HUES64 (cell line): Measurements from ENCODE around the gene FAM53B.

Source experiments
- H3K27ac ChIP-seq: 2 replicates; pipeline ENCODE4 v1.7.0; 2013; ENCODE audit warnings: low read depth, low read length, inconsistent platforms
- H3K27me3 ChIP-seq: 2 replicates; pipeline ENCODE4 v1.6.1; 2013; ENCODE audit warnings: mild to moderate bottlenecking, low read length; ENCODE audit not compliant: insufficient read depth
- H3K36me3 ChIP-seq: 2 replicates; pipeline ENCODE4 v1.6.1; 2013; ENCODE audit warnings: mild to moderate bottlenecking, low read length; ENCODE audit not compliant: insufficient read depth
- H3K4me1 ChIP-seq: 2 replicates; pipeline ENCODE4 v1.6.1; 2013; ENCODE audit warnings: mild to moderate bottlenecking, low read length, moderate library complexity; ENCODE audit not compliant: insufficient read depth
- H3K4me3 ChIP-seq: 2 replicates; pipeline ENCODE4 v1.5.1; 2013; ENCODE audit warnings: mild to moderate bottlenecking, low read length, moderate library complexity
- H3K9ac ChIP-seq: 2 replicates; pipeline ENCODE4 v1.6.1; 2013; ENCODE audit warnings: mild to moderate bottlenecking, low read depth, low read length
- H3K9me3 ChIP-seq: 2 replicates; pipeline ENCODE4 v1.6.1; 2013; ENCODE audit warnings: low read depth, low read length; ENCODE audit not compliant: insufficient read depth
- WGBS: fragments of 150-250, 120-280 bp; methylation state at CpG from one replicate; pipeline ENCODE4 v1.1.7; 2013; ENCODE audit warnings: missing lambda C conversion rate; 5-methylcytosine and 5-hydroxymethylcytosine counted together

FAM53B gene

GRCh38 chr10:124693396-124693795, 50.8 kb downstream of the FAM53B start:
- Histone ChIP-seq H3K9ac (no peak overlapping the region), H3K4me3 (no peak overlapping the region), H3K27ac (no peak overlapping the region), H3K36me3 (peaks cover 14% of the 10 kb centered on the region), H3K27me3 (no peaks in the 10 kb centered on the region), H3K4me1 (0 out of 2 replicates have a peak, but pooled peaks cover 7% of the 10 kb centered on the region), H3K9me3 (no peaks in the 10 kb centered on the region)
- WGBS = 90% methylated on average over 13 of the region's 13 CpGs

DNA sequence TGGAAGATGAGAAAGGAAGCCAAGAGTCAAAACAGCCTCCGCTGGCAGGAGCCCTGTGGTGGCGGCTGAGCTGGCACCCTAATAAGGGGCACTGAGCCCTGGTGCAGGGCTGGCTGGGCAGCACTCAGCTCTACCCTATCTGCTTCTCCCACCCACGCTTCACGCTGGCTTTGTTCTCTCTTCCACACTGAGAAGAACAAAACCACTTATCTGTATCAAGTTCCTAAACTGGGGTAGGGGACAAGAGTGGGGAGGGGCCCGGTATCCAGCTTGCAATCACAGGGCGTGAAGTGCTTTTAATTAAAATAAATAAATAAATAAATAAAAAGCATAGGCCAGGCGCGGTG, 52.1 kb downstream of the FAM53B start:
- Histone ChIP-seq H3K4me3 (no peak overlapping the region), H3K27ac (no peak overlapping the region), H3K9ac (no peak overlapping the region), H3K36me3 (peaks cover 14% of the 10 kb centered on the region), H3K27me3 (no peaks in the 10 kb centered on the region), H3K9me3 (no peaks in the 10 kb centered on the region), H3K4me1 (0 out of 2 replicates have a peak, but pooled peaks cover 7% of the 10 kb centered on the region)
- WGBS = 95% methylated on average over 4 of the region's 8 CpGs

GRCh38 chr10:124691421-124692099, 52.6 kb downstream of the FAM53B start:
- Histone ChIP-seq H3K9ac (no peak overlapping the region), H3K27ac (no peak overlapping the region), H3K4me1 (0 out of 2 replicates have a peak, but pooled peaks cover 7% of the 10 kb centered on the region), H3K4me3 (no peak overlapping the region), H3K36me3 (peaks cover 14% of the 10 kb centered on the region), H3K27me3 (no peaks in the 10 kb centered on the region), H3K9me3 (no peaks in the 10 kb centered on the region)
- 95% methylated on average over 11 of the region's 11 CpGs for WGBS

DNA sequence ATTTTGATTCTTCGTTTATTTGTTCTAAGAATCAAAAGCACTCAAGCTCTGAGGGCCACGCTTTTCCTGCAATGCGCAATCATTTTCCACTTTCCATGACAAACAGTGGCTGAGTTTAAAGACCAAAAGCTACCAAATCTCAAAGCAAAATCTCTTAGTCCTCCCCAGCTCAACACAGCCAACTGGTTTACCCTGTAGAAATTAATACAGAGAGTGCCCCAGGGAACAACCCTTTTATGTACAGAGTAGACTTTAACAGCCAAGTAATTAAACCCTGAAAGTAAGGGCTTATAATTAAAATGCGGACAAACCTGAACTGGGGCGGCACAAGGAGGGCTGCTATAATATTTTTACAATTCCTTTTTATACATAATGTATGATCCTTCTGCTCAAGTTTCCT, 53.2 kb downstream of the FAM53B start:
- Histone ChIP-seq H3K27me3 (no peaks in the 10 kb centered on the region), H3K4me3 (no peak overlapping the region), H3K4me1 (0 out of 2 replicates have a peak, but pooled peaks cover 7% of the 10 kb centered on the region), H3K27ac (no peak overlapping the region), H3K9ac (no peak overlapping the region), H3K9me3 (no peaks in the 10 kb centered on the region), H3K36me3 (peaks cover 12% of the 10 kb centered on the region)
- 97% methylated on average over 5 of the region's 5 CpGs for WGBS

DNA sequence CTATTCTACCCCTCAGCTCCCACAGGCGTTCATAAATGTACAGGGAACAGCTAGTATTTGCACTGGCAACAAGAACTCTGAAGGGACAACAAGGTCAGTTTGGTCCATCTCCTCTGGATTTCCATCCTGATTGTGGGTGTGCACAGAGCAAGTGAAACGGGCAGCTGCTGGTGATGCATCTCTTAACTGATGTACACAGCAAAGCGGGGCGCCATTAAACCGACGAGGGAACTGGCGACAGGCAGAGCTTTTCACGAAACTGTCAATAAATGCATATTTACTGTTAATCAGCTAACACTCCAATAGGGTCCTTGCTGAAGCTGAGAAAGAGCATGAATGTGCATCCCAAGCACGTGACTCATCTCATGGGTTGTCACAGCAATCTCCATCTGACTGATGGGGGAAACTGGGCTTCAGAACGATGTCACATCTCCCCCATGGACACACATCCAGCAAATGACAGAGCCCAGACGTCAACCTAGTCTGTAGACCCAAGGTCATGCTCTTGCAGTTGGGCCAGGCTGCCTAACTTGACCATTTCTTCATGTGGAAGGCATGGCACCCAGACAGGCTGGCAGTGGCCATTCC, 54.2 kb downstream of the FAM53B start:
- peaks cover 5% of the 10 kb centered on the region; the same call in 1 of the 2 replicates for H3K36me3 ChIP-seq

DNA sequence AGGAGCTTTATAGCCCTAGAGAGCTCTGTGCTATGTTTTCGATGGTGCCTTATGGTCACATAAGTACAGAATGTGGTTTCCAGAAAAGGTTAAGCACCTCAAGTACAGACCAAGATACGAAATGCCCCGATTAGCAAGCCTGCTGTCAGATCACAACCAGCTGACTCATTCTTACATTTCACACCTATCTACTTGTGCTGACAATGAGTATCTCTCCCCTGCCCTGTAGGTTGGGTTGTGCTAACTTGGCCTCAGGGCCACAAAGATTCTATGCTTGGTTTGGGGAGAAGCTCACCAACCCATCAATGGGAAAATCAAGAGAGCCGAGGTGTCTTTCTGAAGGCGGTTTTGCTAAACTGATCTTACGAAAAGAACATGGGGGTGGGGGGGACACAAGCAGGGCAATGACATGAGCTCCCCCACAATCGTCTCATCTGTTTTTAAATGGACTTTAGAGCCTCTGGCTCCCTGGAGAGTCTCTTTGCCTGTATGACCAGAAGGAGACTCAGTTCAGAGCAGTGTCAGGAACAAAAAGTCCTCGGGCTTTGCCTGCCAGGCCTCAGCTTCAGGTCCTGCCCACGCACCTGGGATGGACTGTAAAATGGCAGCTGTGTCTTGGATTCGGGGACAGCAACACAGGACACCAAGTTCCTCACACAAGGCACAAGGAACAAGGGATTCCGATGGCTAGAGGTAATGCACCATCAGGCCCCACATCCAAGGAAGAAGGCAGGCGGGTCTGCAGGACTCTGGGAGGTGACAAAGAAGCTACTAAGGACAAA, 55.1 kb downstream of the FAM53B start:
- 93% methylated on average over 12 of the region's 12 CpGs for WGBS
- Histone ChIP-seq H3K4me3 (no peak overlapping the region), H3K27me3 (no peaks in the 10 kb centered on the region), H3K27ac (no peak overlapping the region), H3K9me3 (no peaks in the 10 kb centered on the region), H3K4me1 (0 out of 2 replicates have a peak, but pooled peaks cover 7% of the 10 kb centered on the region), H3K9ac (no peak overlapping the region), H3K36me3 (no peaks in the 10 kb centered on the region; the same call in 1 of the 2 replicates)

More for the DNA sequence above, 54.2 kb downstream of the FAM53B start:
- Histone ChIP-seq H3K9me3 (no peaks in the 10 kb centered on the region), H3K4me3 (no peak overlapping the region), H3K4me1 (0 out of 2 replicates have a peak, but pooled peaks cover 7% of the 10 kb centered on the region), H3K27me3 (no peaks in the 10 kb centered on the region), H3K27ac (no peak overlapping the region), H3K9ac (no peak overlapping the region)
- 95% methylated on average over 11 of the region's 11 CpGs for WGBS

- H3K36me3 ChIP-seq = no peaks in the 10 kb centered on the region; the same call in 1 of the 2 replicates
- no peak overlapping the region for H3K27ac ChIP-seq
- H3K27me3 ChIP-seq = no peaks in the 10 kb centered on the region
- H3K9me3 ChIP-seq = no peaks in the 10 kb centered on the region
- WGBS = 97% methylated on average over 6 of the region's 6 CpGs
- no peak overlapping the region for H3K9ac ChIP-seq
- H3K4me1 ChIP-seq = 0 out of 2 replicates have a peak, but pooled peaks cover 7% of the 10 kb centered on the region
- no peak overlapping the region for H3K4me3 ChIP-seq
Measured at GRCh38 chr10:124688386-124688785, 55.8 kb downstream of the FAM53B start.

GRCh38 chr10:124686707-124687376, 57.3 kb downstream of the FAM53B start:
- Histone ChIP-seq H3K4me1 (0 out of 2 replicates have a peak, but pooled peaks cover 7% of the 10 kb centered on the region), H3K4me3 (no peak overlapping the region), H3K9me3 (no peaks in the 10 kb centered on the region), H3K36me3 (peaks cover 4% of the 10 kb centered on the region), H3K9ac (no peak overlapping the region), H3K27ac (no peak overlapping the region), H3K27me3 (no peaks in the 10 kb centered on the region)
- WGBS = 95% methylated on average over 12 of the region's 12 CpGs

DNA sequence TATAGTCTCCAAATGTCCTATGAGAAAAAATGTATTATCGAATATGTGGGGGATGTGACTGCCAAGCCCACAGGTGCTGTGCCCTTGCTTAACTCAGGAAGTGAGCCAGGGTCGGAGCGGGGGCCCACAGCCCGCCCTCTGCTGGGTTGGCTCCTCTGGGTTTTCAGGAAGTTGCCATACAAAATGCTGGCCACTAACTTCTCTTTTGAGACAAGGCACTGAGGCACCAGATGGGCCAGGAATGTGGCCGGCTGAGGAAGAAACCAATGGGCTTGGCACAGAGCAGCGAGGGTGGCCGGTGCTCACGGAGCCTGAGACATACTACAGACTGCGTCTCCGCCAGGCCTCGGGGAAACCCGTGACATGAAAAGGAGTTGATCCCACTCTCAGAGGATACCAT, 58.9 kb downstream of the FAM53B start:
- 93% methylated on average over 12 of the region's 12 CpGs for WGBS
- H3K27ac ChIP-seq = no peak overlapping the region
- no peaks in the 10 kb centered on the region for H3K9me3 ChIP-seq
- no peak overlapping the region for H3K4me3 ChIP-seq
- H3K36me3 ChIP-seq = peaks cover 18% of the 10 kb centered on the region
- no peak overlapping the region for H3K9ac ChIP-seq
- no peaks in the 10 kb centered on the region for H3K27me3 ChIP-seq
- no peaks in the 10 kb centered on the region for H3K4me1 ChIP-seq

GRCh38 chr10:124683814-124684213, 60.4 kb downstream of the FAM53B start:
- Histone ChIP-seq H3K9me3 (no peaks in the 10 kb centered on the region), H3K9ac (no peak overlapping the region), H3K27me3 (no peaks in the 10 kb centered on the region), H3K36me3 (peaks cover 18% of the 10 kb centered on the region), H3K4me3 (no peak overlapping the region), H3K4me1 (no peaks in the 10 kb centered on the region), H3K27ac (no peak overlapping the region)
- WGBS = 94% methylated on average over 5 of the region's 5 CpGs
